DMS153 (cell line): ENCODE measurements around the gene SLC6A5.

Source experiments
- DNase-seq: peaks from one replicate; lab custom pipeline; 2025; lab: John Stamatoyannopoulos, UW

The SLC6A5 gene

DNA sequence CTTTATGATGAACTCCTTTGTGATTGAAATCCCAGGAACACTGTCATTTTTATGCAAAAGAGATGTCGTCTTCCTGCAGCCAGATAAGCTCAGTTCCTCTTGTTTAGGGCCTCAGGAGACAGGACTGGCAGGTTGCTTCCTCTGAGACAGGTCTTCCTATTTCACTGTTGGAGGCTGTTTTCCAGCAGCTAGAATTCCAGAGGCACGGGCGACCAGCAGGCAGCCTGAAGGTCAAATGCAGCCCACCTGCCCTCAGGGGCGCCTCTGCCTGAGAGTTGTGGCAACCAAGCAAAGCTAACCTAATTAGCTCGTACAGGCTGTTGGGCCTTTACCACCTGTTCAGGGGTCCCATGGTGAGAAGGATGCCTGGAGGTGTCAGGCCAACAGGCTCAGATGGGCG, 22.3 kb downstream of the SLC6A5 start:
- no peak for DNase-seq

DNA sequence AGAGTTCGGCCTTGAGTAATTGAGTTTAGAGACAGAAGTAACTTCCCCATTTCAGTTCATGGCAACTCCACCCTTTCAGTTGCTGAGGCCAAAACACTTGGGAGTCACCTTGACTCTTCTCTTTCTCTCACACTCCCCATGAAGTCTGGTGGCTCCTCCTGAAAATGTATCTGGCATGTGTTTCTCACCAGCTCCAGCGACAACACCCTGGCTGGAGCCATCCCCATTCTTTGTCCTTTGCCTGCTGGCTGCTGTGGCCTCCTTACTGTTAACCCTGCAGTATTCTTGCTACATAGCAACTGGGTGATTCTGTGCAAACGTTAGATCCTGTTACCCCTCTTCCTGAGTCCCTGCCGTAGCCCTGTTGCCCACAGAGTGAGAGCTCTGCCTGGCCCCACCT, 23.8 kb downstream of the SLC6A5 start:
- DNase-seq, result no peak

DNA sequence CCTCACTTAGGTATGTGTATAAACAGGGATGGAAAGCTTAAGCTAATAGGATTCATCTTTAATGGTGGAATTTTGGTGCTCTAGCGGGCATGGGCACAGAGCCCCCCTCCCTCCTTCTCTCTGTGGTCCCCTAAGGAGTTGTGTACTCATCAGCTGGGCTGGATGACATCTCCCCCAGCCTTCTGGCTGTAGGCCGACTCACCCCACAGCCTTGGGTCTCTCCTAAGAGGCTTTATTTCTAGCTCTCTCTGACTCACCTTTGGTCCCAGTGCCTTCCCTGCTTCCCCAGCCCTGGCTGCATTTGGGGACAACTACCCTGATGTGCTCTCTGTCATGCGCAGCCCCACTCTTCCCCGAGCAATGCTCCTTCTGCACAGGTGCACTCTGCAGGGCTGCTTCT, 26.9 kb downstream of the SLC6A5 start:
- no peak for DNase-seq

DNA sequence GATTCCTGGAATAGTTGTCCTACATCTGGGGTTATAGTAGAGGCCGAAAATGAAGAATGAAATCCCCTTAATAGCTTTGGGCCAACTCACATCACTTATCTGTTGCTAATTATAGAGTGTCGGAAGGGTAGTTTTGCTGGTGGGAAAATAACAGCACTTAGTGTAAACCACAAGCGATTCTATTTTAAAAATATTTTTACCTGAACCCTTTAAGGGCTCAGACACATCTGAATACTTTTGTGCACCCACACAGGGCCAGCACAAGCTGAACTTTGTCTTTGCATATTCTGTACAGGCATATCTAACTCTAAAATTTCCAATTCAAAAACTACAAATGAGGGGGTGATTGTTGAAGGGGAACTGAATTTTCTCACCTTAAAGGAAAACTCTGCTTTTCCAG, 27.6 kb downstream of the SLC6A5 start:
- no peak for DNase-seq

DNA sequence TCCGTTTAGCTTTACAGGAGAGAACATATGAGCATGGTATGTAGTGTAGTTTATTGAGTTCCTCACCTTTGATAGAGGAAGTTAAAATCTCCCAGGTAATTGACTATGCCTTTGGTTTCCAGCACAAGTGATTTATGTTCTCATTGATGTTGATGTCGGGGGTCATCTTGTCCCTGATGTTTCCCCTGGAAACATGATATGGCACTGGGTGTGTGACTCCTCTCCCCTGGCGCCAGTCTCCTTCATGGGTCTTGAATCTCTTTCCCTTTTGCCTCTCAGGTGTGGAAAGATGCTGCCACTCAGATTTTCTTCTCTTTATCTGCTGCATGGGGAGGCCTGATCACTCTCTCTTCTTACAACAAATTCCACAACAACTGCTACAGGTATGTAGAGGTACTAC, 28.3 kb downstream of the SLC6A5 start:
- no peak for DNase-seq

DNA sequence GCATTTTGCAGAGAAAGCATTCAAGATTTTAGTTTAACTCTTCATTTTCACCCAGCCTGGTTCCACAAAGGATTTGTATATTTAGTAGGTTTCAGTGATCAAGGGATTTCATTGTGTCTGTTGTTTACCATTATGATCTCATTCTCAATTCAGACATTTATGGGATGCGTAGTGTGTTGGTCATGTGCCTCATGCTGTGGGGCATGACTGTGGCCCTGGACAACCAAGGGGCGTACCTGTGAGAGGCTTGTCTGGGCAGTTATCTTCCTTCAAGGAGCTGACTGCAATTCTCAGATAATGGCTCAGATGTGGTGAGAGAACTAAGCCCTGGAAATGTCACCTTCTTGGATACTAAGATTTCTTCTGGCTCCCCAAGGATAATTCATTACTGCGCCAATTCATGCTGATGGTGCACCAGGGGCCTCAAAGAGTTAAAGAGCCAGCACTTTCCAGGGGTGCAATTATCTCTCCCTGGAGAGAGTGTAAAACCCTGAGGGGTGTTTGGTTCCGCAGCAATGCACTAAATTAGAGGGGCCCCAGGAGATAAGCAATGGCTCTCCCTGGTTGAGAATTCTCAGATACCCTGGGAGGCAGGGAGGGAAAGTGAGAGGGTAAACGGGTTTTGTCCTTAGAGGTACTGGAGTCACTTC, 32.2 kb downstream of the SLC6A5 start:
- DNase-seq, result peak; percentile 31

DNA sequence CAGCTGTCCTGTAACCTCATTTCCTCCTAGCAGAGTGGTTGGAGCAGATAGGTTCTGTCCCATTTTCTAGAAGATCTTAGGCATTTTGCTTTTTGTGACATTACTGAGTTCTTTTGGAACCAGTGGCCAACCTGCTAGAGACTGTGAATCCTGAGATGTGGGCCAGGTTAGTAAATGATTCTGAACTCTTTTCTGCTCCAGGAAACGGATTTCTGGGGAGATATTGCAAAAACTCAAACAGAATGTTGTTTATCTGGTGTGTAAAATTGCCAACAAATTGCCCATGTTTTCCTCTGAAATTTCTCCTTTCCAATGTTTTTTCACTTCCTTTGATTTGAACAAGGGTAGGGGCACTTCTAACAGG, 32.7 kb downstream of the SLC6A5 start:
- no peak for DNase-seq

DNA sequence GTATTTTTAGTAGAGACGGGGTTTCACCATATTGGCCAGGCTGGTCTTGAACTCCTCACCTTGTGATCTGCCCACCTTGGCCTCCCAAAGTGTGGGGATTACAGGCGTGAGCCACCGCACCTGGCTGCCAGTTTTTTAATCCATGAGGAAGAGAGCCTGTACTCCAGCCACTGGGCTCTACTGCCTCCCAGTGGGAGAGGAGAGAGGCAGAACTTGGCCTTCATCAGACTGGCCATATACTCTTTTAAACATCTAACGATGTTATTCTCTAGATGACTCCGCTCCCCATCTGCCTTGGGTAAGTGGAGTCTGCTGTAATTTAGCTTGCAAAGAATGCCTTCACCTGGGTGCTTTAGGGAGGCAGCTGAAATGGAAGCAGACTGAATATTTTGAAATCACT, 34.6 kb downstream of the SLC6A5 start:
- DNase-seq, result no peak

DNA sequence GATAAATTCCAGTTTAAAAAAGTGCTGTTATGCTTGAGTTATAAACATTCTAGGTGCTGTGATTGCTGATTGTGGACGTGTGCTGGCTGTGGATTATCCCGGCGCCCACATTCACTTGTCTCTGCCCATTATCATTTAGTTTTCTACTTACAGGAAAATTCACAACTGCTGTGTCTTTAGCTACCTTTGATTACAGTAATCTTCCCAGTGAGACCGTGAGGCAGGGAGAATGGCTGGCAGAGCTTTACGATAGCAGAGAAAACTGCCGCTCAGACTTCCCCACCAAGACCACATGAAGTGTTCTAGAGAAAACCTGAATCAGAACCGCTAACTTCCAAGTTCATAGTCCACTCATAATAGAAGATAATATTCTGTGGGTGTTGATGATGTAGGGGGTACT, 35.4 kb downstream of the SLC6A5 start:
- no peak for DNase-seq

DNA sequence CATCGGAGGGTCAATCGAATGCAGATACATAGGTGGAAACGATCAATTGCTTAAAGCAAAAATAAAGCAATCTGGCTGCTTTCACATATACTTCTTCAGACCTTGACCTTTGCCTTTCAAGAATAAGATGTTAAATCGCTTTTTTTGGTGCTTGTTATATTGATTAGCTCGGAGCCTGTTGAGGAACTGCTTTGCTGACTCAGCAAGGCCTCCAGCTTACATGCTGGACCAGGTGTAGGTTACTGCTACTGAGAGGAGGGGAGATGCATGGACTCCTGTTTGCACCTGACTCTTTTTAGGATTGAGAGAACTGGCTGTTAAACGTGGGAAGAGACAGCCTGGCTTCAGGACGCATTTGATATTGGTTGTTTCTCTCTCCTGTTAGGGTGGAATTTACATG, 38.7 kb downstream of the SLC6A5 start:
- no peak for DNase-seq

DNA sequence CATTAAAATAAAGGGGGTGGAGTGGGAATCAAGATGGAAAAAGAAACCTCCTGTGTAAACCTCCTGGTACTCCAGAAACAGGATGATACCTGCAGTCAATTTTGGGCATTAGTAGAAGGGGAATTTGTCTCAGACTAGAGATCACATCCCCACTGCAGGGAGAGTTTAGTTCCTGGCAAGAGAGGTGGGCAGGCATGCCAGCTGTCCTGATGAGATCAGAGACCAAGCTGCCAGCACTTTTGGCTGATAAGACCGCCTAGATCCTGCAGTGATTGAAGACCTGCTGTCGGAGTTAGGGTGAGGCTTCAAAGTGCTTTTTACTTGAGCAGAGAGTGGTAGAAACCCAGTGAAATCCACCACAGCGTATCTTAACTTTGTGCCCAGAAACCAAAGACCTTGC, 40.3 kb downstream of the SLC6A5 start:
- DNase-seq, result no peak

DNA sequence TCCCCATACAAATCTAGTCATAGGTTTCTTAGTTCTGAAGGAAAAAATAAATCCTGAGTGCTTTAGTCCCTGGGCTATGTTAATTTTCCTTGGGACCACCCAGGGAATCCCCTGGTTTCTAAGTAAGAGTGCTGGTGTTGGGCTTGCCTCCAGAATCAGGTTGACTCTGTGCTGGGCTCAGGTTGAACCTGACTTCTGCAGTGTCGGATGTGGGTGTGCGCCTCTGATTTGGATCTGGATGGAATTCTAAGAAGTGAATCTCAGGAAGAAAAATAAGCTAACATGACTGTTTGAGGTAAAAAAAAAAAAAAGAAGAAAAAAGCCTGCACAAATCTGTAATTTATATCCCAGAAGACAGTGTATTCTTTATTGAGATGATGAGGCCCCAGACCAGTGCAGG, 41.0 kb downstream of the SLC6A5 start:
- DNase-seq, result no peak

DNA sequence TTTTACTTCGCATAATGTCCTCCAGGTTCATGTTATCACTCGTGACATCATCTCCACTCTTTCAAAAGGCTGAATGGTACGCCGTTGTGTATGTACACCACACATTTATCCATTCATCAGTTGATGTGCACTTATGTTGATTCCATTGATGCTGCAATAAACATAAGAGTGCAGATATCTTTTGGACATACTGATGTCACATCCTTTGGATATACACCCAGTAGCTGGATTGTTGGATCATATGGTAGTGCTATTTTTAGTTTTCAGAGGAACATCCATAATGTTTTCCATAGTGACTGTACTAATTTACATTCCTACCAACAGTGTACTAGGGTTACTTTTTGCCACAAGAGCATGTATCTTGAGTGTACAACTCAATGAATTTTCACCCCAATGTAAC, 45.0 kb downstream of the SLC6A5 start:
- peak; percentile 33 for DNase-seq

DNA sequence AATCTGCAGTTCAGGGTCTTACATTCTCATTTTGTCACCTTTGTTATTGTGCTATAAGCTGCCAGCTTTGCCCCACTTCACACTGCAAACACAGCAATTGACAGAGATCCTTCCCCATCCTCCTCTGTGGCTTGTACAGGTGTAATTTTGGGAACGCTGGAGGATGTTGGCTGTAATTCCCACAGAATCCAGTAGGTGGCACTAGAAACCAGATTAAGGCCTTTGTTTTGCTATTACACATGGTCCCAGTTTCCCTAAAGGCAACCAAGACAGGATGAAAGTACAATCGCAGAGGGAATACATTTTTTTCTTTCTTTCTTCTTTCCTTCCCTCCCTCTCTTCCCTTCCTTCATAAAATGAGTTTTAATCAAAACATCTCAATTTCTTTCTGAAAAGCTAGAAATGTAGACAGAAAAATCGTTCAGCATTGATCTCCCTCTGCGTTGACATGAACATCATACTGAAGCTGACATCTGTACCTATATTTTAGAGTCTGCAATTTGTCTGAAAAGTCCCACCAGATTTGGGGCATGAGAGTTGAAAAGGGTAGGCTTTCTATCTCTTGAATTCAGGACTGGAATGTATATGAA, 48.7 kb downstream of the SLC6A5 start:
- DNase-seq, result peak; percentile 65

DNA sequence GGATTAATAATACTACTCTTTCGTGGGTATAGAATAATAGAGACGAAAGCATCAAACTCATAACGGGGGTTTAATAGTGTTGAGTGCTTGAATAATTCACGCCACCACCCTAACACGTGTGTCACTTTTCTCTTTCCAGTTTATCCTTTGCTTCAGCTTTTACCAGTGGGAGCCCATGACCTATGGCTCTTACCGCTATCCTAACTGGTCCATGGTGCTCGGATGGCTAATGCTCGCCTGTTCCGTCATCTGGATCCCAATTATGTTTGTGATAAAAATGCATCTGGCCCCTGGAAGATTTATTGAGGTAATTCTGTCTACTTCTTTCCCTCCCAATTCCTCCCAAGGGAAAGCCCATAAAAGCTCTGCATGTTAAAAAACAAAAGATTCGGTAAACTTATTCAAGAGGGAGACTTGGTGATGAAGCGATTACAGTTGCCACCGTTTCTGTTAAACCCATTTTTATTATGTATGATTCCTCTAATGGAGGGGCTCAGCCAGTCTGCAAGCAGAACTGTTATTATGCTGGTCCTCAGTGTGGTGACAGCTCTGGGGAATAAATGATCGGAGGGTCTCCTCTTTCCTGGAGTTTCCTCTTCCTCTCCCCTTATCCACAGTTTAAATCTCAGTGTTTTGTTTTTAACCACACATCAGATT, 52.9 kb downstream of the SLC6A5 start:
- DNase-seq, result no peak

DNA sequence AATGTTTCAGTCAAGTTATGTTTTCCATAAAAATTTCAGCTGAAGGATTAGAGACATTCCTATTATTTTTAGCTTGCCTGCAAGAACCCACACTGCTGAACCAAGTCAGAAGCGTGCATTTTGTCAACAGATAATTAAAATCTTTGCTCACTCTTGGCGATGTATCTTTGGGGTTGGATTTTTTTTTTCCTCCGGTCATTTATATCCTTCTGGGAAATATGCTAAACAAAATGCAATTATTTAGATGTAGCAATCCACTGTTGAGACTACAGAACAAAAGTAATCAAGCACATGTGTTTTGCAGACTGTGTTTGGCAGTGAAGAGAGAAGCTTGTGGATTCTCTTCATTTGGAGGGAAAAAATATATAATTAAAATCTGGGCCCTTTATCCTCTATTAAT, 54.6 kb downstream of the SLC6A5 start:
- no peak for DNase-seq

DNA sequence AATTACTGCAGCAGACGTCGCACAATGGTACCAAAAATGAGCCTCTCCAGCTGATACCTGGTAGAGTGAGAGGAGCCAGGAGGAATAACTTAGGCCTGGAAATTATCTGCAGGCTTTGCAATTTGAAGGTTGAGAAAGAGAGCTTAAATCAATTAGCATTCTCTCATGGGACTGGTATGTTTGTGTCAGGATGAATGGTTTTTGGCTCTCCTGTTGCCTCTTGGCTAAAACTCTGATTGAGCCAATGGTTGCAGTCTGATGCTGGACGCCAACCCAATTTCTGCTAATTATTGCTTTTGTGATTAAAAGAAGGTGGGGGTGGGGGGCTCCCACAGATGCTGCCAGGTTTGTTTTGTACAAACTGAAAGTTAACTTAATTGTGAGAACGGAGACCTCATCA, 57.5 kb downstream of the SLC6A5 start:
- no peak for DNase-seq

DNA sequence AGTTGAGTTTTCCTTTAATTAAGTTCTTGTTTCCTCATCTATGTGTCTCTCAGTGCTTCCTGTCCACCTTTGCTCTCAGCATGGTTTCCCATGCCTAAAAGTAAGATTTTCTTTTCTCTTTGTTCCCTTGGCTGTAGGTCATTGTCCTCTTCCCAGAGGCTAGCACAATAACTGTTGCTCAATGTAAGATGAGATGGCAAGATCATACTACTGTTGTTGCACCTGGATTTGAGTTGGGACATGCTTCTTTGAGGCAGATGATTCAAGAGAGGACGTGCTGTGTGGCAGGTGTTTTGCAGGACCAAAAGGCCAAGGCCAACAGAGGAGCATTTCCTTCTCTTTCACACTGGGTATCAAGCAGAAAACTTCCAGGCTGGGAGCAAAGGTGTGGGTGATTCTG, 58.7 kb downstream of the SLC6A5 start:
- DNase-seq, result peak; percentile 66

DNA sequence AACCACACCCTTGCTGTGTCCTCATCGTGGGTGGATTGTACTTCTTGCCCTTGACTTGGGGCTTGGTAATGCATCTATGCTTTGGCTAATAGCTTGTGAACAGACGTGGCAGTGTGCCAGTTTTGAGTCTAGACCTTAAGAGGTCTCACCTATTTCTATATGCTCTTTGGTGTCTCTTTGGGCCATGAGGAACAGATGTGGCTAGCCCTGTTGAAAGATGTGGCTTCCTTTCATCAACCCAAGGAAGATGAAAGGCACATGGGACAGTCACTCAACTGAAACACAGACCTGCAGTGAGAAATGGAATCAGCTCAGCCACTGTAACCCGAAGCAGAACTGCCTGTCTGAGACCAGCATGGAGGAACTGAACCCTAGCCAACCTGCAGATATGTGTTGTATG, 62.0 kb downstream of the SLC6A5 start:
- DNase-seq, result no peak

DNA sequence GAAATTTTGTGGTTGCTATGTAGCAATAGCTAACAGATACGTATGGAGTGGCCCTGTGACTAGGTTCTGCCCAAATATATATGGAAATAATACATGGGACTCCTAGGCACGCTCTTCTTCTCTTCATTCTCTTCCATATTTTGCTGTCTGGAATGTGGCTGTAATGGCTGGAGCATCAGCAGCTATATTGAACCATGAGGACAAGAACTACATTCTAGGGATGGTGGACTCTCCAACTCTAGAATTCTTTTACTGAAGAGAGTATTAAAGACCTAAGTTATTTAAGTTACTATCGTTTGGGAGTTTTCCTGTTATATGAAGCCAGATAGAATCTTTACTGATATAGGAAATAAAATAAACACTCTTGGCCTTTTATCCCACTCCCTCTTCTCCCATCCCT, 62.4 kb downstream of the SLC6A5 start:
- no peak for DNase-seq

DNA sequence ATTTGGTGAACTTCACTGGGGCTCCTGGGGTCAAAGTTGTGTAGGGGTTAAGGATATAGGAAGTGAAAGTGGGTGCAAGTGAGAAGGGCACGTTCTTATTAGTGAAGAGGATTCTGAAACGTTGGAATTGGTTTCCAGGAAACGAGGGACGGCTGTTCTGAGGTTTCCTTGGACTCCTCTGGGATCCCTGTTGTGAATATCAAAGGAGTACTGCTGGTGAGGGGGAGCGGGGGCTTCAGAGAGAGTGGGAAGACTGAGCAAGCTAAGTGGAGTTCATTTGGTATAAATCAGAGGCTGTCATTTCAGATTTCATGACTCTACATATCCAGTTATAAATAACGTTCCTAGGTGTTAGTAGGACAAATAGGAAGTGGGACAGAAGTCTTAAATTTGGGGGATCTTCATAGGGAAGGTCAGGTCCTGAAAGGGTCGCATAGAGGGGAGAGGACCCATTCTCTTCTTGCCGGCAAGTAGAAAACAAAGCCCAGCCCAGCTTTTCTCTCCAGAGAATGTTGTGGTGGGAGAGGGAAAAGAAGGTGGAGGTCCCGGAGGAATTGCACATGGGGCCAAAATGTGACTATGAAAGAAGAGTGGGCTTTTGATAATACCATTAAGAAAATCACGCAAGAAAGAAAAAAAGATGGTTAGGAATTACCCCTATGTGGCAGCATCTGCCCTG, 68.9 kb downstream of the SLC6A5 start:
- DNase-seq, result no peak

DNA sequence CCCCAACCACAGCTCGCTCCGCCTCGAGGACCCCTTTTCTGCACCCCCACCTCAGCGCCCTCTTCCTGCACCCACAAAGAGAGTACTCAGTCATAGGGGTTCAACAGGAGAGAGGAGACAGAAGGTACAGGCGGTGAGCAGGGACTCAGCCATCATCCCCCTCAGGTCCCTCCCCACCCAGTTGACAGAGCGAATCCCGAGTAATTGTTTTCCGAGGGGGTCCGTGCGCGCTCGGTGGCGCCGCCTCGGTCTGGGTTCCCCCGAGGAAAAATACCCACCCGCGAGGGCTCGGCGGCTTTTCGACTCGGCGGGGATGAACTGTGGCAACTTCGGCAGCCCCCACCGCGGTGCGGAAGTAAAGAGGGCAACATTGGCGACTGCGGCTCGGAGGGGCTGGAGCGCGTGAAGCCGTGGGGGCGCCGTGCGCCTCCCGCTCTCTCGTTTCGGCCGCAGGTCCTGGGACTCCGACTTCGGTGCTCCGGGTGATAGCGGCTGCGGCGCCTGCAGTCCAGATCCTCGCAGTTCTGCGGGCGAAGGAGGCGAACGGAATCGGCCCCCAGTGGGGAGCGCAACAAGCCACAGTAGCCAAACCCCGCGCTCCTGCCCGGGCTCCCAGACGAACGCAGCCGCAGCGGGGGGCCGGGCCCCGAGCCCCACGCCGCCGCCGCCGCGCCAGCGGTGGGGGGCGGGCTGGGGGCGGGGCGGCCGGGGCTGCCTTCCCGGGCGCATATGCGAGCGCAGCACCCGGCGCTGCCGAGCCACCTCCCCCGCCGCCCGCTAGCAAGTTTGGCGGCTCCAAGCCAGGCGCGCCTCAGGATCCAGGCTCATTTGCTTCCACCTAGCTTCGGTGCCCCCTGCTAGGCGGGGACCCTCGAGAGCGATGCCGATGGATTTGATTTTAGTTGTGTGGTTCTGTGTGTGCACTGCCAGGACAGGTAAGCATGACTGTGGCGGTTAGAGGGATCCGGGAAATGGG, 69.7 kb downstream of the SLC6A5 start, which contains the start of gene NELL1:
Gene NELL1 (plus strand): TSS at position 743 of the 976 bp plus-strand sequence.
- no peak for DNase-seq
